Stimulated activated CD8-positive, alpha-beta memory T cell treated with anti-CD3 and anti-CD28 coated beads, Interleukin-2, amount 100 ng/mL, for 48 hours (primary cell): ENCODE results near the gene LRPAP1.

Experiments
- DNase-seq, 2 donors: peaks; one replicate each; pipeline ENCODE4 v3.0.0-alpha.2; 2020; ENCODE audit warnings: low read depth in 2 of 2

The LRPAP1 gene

GRCh38 chr4:3501126-3501824 is 30.9 kb downstream of the LRPAP1 start:
- no peak for DNase-seq

DNA sequence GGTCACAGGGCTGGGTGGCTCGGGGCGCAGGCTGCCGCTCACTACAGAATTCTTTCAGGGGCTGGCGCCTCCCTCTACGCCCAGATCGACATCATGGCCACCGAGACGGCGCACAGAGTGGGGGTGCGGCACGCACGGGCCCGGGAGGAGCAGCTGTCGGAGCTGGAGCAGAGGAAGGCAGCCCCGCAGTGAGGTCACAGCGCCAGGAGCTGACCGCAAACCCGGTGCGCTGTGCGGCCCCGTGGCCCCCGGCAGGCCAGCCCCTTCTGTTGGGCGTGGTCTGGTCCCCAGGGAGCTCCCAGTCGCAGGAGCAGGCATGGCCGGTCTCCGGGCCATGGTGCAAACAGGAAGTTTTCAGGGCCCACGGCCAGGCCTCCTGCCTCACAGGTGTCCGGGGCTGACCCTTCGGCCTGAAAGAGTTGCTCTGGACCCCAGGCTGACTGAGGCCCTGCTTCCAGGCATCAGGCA is 31.6 kb downstream of the LRPAP1 start:
- no peak for DNase-seq

GRCh38 chr4:3500111-3500510 is 32.1 kb downstream of the LRPAP1 start:
- DNase-seq = no peak

DNA sequence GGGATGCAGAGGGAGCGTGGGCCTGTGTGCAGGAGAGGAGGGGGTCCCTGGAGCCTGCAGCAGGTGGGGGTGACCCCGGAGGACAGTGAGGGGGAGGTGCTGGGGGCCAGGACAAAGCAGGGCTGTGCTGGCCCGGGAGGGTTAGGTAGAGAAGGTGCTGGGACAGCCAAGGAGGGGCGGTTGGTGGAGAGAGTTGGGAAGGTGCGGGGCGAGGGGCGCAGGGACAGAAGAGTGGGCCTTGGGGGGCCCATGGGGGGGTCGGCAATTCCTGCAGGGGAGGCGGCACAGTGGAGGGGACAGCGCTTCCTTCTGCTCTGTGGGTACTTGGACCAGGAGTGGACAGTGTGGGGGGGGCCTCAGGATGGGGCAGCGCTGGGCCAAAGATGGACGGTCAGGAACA is 32.5 kb downstream of the LRPAP1 start:
- DNase-seq = no peak

DNA sequence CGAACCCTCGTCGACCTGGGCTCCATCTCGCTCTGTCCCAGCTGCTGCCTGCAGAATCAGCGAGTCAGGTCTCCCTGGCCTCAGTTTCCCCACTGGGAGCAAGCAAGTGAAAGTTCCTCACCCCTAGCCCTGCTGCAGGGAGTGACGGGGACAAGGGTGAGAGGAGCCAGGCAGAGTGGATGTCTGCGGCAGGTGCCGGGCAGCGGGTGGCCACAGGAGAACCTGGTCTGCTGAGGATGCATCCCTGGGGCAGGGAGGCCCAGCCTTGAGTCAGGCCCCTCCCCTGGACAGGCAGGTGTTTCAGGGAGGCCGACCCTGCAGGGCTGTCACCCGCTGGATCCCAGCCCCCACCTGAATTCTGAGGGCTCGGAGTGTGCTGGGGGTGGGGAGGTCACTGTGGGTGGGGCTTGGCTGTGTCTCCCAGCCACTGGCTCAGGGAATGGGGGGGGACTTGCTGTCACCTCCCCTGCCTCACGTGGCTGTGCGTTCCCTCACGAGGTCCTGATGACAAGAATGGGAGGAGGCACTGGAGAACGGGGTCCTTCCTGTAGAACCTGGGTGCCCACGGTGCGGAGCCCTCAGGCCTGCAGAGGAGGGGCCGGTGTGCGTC is 33.2 kb downstream of the LRPAP1 start:
- no peak for DNase-seq

- DNase-seq = no peak
Observed at GRCh38 chr4:3498407-3498806, 33.8 kb downstream of the LRPAP1 start.

GRCh38 chr4:3497523-3498389 is 34.5 kb downstream of the LRPAP1 start:
- DNase-seq = no peak

GRCh38 chr4:3497095-3497494 is 35.1 kb downstream of the LRPAP1 start:
- DNase-seq = no peak

DNA sequence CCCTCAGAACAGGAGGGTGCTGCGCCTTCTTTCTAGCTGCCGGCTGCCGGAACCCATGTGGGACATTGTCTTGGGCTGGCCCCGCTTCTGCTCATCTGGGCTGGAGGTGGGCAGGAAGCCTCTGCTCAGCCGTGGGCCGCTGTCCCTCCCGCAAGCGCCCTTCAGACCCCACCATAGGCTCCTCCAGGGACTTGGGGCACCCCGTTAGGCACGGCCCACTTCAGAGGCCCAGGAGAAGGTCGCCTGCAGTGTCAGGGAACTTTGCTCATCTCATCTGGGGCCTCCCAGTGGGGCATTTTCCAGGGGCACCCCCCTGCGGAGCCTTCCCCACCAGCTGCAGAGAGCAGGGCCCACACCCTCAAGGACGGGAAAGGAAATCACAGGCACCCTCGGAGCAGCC is 36.2 kb downstream of the LRPAP1 start:
- DNase-seq = no peak

DNA sequence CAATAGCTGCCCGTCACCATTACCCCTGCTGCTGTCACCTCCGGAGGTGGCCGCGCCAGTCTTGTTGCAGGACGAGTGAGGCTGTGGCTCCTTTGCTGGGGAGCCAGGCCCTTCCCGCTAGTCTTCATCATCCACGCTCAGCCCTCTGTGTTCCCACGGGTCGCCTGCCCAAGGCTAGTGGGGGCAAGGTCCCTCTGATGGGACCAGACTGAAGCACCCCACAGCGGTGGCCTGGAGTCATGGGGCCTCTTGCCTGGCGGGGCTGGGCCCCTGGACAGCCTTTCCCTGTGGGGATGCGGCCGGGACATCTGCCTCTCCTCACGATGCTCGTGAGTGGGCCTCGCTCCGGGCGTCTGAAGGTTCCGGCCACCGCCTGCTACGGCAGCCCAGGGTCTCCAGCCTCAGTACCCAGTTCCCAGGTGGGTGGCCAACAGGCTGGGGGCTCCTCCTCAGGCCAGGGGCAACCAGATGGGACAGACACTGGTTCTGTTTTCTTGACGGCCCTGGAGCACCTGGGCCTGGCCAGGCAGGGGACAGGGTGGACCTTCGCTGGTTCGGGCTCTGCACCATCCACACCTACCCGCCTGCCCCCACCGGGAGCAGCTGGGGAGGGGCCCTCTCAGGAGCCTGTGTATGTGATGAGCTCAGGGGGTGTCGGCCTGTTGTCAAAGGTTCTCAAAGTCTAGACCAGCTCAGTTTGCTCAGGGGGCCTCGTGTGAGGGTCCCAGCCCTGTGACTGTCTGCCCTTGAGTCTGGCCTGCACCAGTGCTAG is 36.8 kb downstream of the LRPAP1 start:
- DNase-seq = no peak

DNA sequence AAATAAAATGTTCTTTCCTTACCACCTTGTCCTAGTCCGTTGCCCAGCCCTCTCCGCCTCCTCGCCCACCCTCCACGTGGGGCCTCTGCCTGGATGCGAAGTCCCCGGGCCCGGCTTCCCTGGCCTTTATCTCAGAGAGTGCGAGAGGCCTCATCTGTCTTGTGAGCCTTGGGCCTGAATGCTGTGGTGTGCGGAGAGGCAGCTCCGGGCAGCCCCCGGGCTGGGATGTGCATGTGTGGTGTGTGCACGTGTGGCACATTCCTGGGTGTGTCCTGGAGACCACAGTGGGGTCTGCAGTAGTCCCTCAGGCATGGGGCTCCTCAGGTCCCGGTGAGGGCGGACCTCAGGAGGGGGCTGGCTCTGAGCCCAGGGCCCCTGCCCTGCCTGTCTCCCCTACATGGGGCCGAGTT is 37.8 kb downstream of the LRPAP1 start:
- DNase-seq = no peak

DNA sequence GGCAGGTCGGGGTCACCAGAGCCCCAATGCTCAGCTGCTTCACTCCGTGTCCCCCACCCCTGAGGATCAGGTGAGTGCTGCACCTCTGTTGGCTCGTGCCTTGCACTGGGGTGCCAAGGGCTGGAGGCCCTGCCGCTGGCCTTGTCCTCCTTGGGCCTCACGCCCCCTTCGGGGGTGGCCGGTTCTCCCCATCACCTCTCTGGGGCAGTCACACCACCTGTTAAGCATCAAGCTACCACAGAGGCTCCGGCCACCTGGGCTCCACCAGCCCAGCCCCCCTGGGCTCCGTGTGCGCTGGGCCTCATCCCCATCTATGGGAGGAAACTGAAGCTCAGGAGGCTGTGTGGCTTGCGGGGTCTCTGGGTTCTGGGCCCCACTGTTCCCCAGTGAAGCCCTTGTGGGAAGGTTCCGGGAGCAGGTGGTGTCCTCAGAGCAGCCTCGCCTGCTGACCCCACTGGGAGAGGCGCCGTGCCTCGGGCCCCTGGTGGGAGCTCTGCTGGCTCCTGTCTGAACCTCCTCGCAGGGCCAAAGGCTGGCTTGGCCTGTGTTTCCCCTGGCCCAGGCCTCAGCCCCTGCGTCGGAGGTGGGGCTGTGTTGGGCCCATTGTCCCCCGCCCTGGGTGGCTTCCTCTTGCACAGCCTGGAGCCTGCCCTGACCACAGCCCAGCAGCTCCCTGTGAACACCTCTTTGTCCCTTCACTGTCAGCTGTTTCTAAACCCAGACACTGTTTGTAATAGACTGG is 38.3 kb downstream of the LRPAP1 start:
- DNase-seq = no peak

DNA sequence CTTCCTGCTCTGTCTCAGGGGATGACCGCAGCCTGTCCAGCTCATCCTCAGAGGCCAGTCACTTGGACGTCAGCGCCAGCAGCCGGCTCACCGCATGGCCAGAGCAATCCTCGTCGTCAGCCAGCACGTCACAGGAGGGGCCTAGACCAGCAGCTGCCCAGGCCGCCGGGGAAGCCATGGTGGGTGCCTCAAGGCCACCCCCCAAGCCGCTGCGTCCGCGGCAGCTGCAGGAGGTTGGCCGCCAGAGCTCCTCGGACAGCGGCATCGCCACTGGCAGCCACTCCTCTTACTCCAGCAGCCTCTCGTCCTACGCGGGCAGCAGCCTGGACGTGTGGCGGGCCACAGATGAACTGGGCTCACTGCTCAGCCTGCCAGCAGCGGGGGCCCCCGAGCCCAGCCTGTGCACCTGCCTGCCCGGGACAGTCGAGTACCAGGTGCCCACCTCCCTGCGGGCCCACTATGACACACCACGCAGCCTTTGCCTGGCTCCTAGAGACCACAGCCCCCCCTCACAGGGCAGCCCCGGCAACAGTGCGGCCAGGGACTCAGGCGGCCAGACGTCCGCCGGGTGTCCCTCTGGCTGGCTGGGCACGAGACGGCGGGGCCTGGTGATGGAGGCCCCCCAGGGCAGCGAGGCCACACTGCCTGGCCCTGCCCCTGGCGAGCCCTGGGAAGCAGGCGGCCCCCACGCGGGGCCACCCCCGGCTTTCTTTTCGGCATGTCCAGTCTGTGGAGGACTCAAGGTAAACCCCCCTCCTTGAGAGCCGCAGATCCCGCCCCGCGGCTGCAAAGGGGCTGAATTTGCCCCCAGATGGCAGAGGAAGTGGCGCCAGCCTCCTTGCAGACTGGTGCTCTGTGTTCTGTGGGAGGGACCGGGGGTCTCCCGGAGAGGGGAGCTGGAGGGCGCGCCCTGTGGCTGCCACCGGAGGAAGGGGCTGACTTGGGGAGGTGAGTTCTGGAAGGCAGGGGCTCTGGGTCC is 39.2 kb downstream of the LRPAP1 start:
- DNase-seq = no peak

DNA sequence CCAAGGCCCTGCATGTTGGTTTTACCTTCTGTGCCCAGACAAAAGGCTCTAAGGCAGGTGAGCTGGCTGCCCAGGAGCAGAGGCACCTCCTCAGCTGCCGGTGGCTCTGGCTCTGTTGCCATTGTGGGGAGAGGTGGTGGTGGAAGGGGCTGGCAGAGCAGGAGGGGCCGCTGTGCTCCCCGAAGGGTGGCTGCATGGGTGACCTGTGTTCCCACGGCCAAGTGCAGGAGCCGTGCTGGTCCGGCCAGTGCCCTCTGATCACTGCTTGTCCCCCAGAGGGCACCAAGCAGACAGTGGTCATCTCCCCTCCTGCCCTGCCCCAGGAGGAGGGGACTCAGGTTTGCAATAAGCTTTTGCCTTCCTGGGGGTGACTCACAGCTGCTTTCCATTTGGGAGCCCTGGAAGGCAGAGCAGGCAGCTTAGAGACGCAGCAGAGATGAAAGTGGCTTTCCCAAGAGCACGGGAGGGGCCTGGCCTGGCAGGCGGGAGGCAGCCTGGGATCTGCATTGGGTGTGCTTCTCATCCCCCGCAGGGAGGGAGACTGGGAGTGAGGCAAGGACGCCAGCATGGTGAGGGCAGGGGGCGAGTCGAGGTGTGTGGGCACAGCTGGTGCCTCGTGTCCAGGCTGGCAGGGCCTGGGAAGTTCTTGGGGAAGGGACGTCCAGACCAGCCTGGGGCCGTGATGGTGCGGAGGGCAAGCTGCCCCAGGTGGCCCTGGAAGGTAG is 40.4 kb downstream of the LRPAP1 start:
- no peak for DNase-seq

GRCh38 chr4:3489451-3489962 is 42.7 kb downstream of the LRPAP1 start:
- DNase-seq = peak in 1 of 2 donors; percentile 20

GRCh38 chr4:3488820-3489219 is 43.4 kb downstream of the LRPAP1 start:
- no peak for DNase-seq

DNA sequence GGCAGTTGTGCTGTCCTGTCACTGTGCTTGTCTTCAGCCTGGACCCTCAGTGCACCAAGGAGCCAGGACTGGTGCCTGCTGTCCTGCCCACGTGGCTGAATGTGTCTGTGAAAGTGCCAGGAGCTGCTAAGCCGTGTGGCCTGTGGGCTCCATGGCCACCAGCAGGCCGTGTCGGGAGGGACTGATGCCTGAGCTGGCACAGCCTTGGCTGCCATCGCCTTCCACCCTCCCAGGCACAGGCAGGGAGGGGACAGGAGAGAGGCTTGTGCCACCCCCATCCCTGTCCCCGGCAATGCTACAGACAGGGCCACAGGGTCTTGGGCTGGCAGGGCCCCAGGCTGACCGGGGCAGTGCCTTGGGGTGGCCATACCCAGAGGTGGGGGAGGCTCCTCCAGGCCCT is 44.4 kb downstream of the LRPAP1 start:
- no peak for DNase-seq

DNA sequence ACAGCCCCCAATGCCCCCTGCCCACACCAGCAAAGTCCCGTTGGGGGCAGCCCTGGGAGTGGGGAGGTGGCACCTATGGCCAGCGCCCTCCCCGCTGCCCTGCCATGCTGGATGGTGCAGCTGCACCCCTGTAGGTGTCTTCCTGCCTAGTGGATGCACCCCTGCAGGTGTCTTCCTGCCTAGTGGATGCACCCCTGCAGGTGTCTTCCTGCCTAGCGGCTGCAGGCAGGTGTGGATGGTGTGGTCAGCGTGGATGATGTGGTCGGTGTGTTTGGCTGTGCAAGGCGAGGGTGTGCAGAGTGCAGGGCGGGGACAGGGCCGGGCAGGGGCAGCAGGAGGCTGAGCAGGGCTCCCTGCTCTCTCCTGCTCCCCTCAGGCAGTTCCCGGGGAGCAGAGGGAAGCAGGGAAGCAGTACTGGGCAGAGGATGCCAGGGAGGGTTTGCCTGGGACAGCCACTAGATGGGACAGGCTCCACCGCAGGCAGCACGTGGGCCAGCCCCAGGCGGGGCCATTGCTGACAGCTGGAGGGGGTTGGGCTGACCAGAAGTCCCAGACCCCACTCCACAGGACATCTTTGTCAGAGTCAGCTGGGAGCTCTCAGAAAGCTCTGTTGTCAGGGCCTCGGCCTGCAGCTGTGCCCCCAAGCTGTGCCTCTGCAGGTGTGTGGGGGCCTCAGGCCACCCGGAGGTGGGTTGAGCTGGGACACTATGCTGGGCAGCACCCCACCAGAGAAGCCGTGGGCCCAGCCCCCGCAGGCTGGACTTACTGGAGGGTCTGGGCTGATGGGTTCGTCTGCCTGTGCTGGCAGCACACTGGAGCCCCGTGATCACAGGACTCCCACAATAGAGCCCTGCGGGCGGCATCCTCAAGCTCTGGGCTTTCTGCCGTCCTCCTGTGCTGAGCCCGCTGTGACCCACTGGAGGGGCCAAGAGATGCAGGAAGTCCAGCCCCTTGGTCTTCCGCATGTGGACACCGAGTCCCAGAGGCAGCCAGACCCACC is 45.4 kb downstream of the LRPAP1 start:
- no peak for DNase-seq
